Peyer's patch (tissue), 4 donors: ENCODE measurements around the gene TSSK2.

Experiments
- POLR2A ChIP-seq, 2 donors: fragments of 450-650 bp; IDR thresholded peaks; one replicate each; pipeline ENCODE4 v1.5.1; 2017; ENCODE audit warnings: antibody characterized with exemption in 2 of 2, mild to moderate bottlenecking in 2 of 2, moderate library complexity in 2 of 2
- TF ChIP-seq, protein P1 (sequence below), 6 experiments: fragments of 450-650 bp in 4 of 6; fragments of 200-600 bp in 2 of 6; sonication (generic) in 1 of 6; IDR thresholded peaks; one replicate each; pipeline ENCODE4 v1.5.1; 2017 to 2019; ENCODE audit warnings: antibody characterized with exemption in 6 of 6, mild to moderate bottlenecking in 3 of 6, moderate library complexity in 1 of 6

- TF ChIP-seq POLR2A (IDR thresholded peaks at IDR 0.05): no peak
- TF ChIP-seq, protein P1, sequence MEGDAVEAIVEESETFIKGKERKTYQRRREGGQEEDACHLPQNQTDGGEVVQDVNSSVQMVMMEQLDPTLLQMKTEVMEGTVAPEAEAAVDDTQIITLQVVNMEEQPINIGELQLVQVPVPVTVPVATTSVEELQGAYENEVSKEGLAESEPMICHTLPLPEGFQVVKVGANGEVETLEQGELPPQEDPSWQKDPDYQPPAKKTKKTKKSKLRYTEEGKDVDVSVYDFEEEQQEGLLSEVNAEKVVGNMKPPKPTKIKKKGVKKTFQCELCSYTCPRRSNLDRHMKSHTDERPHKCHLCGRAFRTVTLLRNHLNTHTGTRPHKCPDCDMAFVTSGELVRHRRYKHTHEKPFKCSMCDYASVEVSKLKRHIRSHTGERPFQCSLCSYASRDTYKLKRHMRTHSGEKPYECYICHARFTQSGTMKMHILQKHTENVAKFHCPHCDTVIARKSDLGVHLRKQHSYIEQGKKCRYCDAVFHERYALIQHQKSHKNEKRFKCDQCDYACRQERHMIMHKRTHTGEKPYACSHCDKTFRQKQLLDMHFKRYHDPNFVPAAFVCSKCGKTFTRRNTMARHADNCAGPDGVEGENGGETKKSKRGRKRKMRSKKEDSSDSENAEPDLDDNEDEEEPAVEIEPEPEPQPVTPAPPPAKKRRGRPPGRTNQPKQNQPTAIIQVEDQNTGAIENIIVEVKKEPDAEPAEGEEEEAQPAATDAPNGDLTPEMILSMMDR (IDR thresholded peaks at IDR 0.05): no peak
Measured at GRCh38 chr22:19123936-19124335, 7.2 kb upstream of the TSSK2 start.
